HG02759 (cell line): ENCODE data around the gene TSSK3.

Source experiments
- ATAC-seq: cut with Tn5 transposase; IDR thresholded peaks from one replicate; pipeline ENCODE4 v1.9.1; 2021; ENCODE audit warnings: mild to moderate bottlenecking, moderate library complexity; ENCODE audit not compliant: unreplicated experiment

The TSSK3 gene

GRCh38 chr1:32362474-32363313, at the start of gene TSSK3, which contains the start of gene FAM229A:
TSSK3 (plus strand) TSS chr1:32362539; CDS start chr1:32362702, 163 bp downstream.
FAM229A (minus strand) TSS chr1:32362485; CDS start chr1:32362091, 394 bp downstream.
- ATAC-seq: no peak

GRCh38 chr1:32316903-32317277, 45.4 kb upstream of the TSSK3 start:
- peak; percentile 36 for ATAC-seq

GRCh38 chr1:32318127-32318869, 44.0 kb upstream of the TSSK3 start:
- no peak for ATAC-seq

GRCh38 chr1:32321712-32322291, 40.5 kb upstream of the TSSK3 start:
- no peak for ATAC-seq

DNA sequence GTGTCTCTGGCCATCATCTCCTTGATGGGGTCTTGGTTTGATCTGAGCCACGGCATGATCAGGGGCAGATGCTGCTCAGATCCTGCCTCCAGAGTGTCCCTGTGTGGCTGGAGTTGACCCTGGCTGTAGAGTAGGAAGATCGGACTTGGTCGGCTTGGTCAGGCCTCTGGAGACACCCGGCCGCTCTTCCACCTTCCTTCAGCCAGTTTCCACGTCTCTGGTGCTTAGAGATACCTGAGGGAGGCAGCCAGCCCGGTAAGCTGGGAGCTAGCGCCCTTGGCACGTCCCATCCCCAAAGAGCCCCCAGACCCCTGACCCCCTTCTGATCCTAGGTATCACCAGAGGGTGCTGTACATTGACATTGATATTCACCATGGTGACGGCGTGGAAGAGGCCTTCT, 35.1 kb upstream of the TSSK3 start:
- no peak for ATAC-seq

GRCh38 chr1:32329931-32330466, 32.3 kb upstream of the TSSK3 start:
- no peak for ATAC-seq

GRCh38 chr1:32330558-32331151, 31.7 kb upstream of the TSSK3 start:
- ATAC-seq: no peak

DNA sequence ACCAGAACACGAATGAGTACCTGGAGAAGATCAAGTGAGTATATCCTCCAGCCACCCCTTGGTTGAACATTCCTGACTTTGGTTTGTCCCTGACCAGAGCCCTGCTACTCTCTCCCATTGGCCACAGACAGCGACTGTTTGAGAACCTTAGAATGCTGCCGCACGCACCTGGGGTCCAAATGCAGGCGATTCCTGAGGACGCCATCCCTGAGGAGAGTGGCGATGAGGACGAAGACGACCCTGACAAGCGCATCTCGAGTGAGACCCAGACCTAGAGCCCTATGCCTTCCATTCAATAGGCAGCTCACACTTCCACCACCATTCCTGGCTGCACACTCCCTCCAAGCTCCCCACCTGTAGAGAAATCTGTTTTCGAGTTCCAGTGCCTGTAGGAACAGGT, 30.8 kb upstream of the TSSK3 start:
- no peak for ATAC-seq

DNA sequence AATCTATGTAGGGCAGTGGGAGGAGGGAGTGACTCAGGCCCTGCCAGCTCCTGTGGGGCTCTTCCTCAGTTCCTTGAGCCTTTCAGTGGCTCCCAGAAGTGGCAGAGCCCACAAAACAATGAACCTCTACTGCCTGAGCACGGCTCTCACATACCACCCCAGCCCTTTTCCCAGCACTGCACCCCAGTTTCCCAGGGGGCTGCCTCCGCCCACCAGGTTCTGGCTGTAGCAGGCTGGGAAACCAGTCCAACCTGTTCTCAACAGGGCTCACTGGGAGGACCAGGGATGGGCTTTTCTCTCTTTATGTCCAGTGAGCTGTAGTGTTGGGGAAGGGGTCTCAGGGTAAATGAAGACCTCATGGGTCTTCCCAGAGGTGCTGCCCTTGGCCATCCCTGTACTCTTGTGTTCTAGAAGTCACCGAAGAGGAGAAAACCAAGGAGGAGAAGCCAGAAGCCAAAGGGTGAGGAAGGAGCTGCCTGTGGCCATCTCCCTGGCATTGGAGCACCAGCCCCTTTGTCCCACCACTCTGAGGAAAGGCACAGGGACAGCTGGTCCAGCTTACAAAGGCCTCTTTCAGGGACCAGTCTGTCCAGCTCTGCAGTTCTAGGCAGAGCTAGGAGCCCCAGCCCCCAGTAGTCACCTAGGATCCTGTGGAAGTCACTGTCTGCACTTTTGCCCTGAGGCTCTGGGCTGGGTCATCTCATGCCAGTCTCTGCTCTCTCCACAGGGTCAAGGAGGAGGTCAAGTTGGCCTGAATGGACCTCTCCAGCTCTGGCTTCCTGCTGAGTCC, 29.9 kb upstream of the TSSK3 start:
- no peak for ATAC-seq

DNA sequence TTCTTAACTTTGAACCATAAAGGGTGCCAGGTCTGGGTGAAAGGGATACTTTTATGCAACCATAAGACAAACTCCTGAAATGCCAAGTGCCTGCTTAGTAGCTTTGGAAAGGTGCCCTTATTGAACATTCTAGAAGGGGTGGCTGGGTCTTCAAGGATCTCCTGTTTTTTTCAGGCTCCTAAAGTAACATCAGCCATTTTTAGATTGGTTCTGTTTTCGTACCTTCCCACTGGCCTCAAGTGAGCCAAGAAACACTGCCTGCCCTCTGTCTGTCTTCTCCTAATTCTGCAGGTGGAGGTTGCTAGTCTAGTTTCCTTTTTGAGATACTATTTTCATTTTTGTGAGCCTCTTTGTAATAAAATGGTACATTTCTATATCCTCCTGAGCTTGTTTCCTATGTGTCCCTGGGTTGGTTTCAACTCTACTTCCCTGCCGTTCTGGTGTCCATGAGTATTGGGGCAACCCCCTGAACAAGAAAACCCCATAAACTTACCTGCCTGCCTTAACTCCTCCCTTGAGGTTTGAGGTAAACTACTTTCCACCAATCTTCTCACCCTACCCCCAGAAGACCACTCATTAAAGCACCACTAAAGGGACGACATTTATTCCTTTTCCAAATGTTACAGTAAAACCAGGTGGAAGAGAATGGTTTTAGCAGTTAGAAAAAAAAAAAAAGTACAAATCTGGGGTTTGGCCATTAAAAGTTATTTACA, 28.9 kb upstream of the TSSK3 start:
- no peak for ATAC-seq

GRCh38 chr1:32334274-32334861, 28.0 kb upstream of the TSSK3 start:
- ATAC-seq: no peak

GRCh38 chr1:32334864-32335534, 27.3 kb upstream of the TSSK3 start:
- ATAC-seq: peak; percentile 18

DNA sequence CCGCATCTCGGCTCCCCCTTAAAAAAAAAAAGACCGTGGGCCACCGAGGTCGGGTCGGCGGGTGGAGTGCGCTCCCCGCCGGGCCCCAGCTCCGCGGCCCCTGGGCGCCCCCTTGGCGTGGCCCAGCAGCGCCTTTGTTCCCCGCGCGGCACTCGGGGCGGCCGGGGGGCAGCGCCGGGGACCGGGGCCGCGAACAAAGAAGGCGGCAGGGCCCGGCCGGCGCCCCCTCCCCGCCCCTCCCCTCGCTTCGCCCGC, 26.9 kb upstream of the TSSK3 start:
- peak; percentile 2 for ATAC-seq

GRCh38 chr1:32335790-32336590, 26.3 kb upstream of the TSSK3 start, which contains the start of gene MARCKSL1:
MARCKSL1 (minus strand) TSS chr1:32336233; CDS start chr1:32336033, 200 bp downstream.
- peak; percentile 54 for ATAC-seq

DNA sequence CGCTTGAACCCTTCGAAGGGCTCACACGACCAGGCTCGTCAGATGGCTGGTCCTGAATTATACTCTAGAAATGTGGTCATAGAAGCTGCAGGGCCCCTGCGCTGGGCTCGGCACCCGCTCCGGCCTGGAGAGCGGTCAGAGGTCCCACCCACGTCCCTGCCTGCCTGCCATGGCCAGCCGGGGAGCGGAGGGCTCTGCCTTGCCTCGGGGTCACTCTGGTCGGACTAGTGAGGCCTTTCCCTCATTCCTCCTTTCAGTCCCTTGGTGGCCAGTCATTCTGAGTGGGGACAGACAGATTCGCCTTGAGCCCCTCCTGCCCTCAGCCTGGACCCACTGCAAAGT, 25.8 kb upstream of the TSSK3 start:
- ATAC-seq: no peak

- ATAC-seq: peak; percentile 33
Observed at GRCh38 chr1:32336963-32337675, 25.2 kb upstream of the TSSK3 start.

DNA sequence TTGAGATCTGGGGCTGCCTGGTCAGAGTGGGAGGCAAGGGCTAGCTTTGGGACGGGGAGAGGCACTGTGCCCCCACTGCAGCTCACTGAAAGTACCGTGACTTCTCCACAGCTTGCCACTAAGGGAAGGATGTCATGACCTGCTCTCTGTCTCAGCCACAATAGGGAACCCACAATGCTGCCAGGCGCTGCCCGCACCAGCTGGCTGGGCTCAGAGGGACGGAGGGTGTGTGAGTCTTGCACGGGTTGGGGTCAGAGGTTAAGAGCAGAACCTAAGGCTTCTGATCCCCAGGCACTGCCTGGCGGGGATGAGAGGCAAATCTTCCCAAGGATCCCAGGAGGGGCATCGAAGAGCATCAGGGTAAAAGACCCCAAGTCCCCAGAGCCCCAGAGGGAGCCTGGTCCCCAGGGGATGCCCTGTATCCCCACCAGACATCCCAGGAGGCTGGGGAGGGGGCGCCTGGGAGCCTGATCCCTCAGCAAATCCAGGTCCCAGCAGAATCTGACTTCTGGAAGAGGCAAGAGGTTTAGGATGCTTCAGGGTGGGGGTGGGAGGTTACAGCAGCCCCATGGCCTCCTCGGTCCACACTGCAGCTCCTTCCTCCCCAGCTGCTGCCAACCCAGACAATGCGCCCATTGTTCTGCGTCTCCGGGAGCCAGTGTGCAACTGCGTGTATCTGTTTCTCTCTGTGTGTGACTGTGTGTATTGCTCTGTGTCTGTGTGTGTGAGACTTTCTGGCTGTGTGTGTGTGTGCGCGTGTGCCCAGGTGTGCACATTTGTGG, 24.3 kb upstream of the TSSK3 start:
- ATAC-seq: peak; percentile 19
